ENCODE data around the gene MRPS15.

The MRPS15 gene

GRCh38 chr1:36453600-36454388, 10.4 kb downstream of the MRPS15 start:
- TF ChIP-seq GABPA (IDR thresholded peaks at IDR 0.05; ENCODE audit: low read depth): no peak
- TF ChIP-seq SPI1 (IDR thresholded peaks at IDR 0.05; ENCODE audit: borderline replicate concordance, low read depth): no peak
- TF ChIP-seq POLR2AphosphoS5 (IDR thresholded peaks at IDR 0.05; ENCODE audit: low read depth): no peak
- no peak for TF ChIP-seq REST (IDR thresholded peaks at IDR 0.05; ENCODE audit: insufficient replicate concordance, low read depth)
- TF ChIP-seq CTCF (IDR thresholded peaks at IDR 0.05; ENCODE audit: insufficient read depth, low read length): no peak
- Histone ChIP-seq H3K27me3 (ENCODE audit: insufficient read depth, poor library complexity, severe bottlenecking) (no peaks in the 10 kb centered on the region), H3K27ac (replicated peaks) (no peak overlapping the region), H3K4me3 (replicated peaks; ENCODE audit: insufficient read depth, low read length) (no peak overlapping the region)
- DNase-seq (ENCODE audit: low read depth in 1 of 2, low spot score in 1 of 2): no peak

- no peak overlapping the region for H3K4me3 ChIP-seq (replicated peaks; ENCODE audit: insufficient read depth, low read length)
- DNase-seq (ENCODE audit: low read depth in 1 of 2, low spot score in 1 of 2): no peak
- TF ChIP-seq REST (IDR thresholded peaks at IDR 0.05; ENCODE audit: insufficient replicate concordance, low read depth) (no peak), GABPA (IDR thresholded peaks at IDR 0.05; ENCODE audit: low read depth) (no peak), SPI1 (IDR thresholded peaks at IDR 0.05; ENCODE audit: borderline replicate concordance, low read depth) (no peak), CTCF (IDR thresholded peaks at IDR 0.05; ENCODE audit: insufficient read depth, low read length) (no peak), POLR2AphosphoS5 (IDR thresholded peaks at IDR 0.05; ENCODE audit: low read depth) (no peak)
- no peaks in the 10 kb centered on the region for H3K27me3 ChIP-seq (ENCODE audit: insufficient read depth, poor library complexity, severe bottlenecking)
- no peak overlapping the region for H3K27ac ChIP-seq (replicated peaks)
These were observed 11.1 kb downstream of the MRPS15 start for GRCh38 chr1:36453051-36453450.

- TF ChIP-seq GABPA (IDR thresholded peaks at IDR 0.05; ENCODE audit: low read depth) (no peak), POLR2AphosphoS5 (IDR thresholded peaks at IDR 0.05; ENCODE audit: low read depth) (no peak), SPI1 (IDR thresholded peaks at IDR 0.05; ENCODE audit: borderline replicate concordance, low read depth) (no peak), REST (IDR thresholded peaks at IDR 0.05; ENCODE audit: insufficient replicate concordance, low read depth) (no peak), CTCF (IDR thresholded peaks at IDR 0.05; ENCODE audit: insufficient read depth, low read length) (no peak)
- Histone ChIP-seq H3K27ac (replicated peaks) (no peak overlapping the region), H3K4me3 (replicated peaks; ENCODE audit: insufficient read depth, low read length) (no peak overlapping the region), H3K27me3 (ENCODE audit: insufficient read depth, poor library complexity, severe bottlenecking) (no peaks in the 10 kb centered on the region)
- no peak for DNase-seq (ENCODE audit: low read depth in 1 of 2, low spot score in 1 of 2)
These were observed 13.3 kb downstream of the MRPS15 start for GRCh38 chr1:36450919-36451305.

All from HL-60 (cell line).